Astrocyte of the hippocampus (primary cell): ENCODE results near the gene PSAP.
A peak's percentile ranks its signal among the peaks of the same experiment; 100 is the strongest.

Experiments
- DNase-seq: peaks from one replicate; pipeline ENCODE4 v3.0.0; 2011; ENCODE audit warnings: low read depth, low spot score

Gene PSAP

GRCh38 chr10:71845410-71846405 is 5.3 kb downstream of the PSAP start:
- DNase-seq: no peak

DNA sequence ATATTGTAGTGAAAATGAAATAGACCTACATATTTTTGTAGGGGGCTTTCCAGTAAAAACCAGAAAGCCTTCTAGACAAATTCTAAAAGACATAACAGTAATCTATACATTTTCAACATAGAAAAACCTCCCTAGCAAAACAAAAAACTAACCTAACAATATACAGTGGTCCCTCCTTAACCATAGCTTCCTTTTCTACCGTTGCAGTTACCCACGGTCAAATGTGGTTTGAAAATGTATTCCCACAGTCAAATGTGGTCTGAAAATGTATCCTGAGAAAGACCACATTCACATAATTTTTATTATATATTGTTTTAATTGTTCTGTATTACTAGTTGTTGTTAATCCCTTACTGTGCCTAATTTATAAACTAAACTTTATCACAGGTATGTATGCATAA is 6.4 kb downstream of the PSAP start:
- no peak for DNase-seq

- no peak for DNase-seq
Measured at GRCh38 chr10:71844084-71844483, 7.0 kb downstream of the PSAP start.

DNA sequence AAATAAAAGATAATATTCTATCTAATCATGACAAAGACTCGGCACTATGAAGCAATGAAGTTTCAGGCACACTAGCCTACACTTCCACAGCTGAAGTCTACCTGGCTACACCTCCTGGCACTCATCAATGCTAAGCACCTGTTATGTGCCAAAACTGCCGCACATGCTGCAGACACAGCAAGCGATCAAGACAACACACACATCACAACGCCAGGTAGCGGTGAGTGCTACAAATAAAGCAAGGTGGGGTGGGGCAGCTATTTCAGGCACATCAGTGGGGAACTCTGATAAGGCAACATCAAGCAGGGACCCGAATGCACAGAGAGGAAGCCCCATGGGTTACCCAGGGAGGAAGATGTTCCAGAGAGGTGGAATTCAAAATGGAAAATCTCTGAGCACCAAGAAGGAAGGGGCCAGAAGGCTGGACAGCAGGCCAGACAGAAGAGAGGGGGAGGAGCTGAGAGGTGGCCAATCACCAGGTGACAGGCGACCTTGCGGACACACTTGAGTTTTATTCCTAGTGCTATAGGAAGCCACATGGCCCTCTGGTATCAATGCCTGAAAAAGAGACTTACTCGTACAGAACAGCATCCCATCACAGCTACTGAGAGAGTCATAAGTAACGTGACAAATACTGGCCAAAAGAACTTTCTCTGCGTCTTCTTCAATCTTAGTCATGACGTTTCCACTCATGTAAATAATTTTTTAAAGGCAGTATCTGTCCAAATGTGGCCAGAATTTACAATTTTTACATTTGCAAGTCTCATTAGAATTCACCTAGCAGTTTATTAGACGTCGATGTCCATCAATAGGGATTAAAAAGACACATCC is 8.0 kb downstream of the PSAP start:
- DNase-seq: no peak

DNA sequence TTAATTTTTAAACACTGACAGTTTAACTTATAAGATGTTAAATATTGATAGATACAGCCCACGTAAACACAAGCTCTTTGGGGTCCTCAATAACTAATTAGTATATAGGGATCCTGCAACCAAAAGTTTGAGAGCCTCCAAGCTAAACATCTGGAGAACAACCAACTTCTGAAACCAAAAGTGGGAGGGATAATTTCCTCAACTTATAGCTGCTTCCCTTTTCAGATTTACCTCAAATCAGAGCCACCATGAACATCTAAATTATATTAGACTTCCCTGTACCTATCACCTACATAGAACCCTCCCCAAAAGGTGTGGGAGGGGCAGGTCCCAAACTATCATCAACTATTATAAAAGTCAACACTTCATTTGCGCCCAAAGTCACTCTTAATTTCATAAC is 8.6 kb downstream of the PSAP start:
- DNase-seq: no peak

- no peak for DNase-seq
Measured at GRCh38 chr10:71840958-71841335, 10.1 kb downstream of the PSAP start.

DNA sequence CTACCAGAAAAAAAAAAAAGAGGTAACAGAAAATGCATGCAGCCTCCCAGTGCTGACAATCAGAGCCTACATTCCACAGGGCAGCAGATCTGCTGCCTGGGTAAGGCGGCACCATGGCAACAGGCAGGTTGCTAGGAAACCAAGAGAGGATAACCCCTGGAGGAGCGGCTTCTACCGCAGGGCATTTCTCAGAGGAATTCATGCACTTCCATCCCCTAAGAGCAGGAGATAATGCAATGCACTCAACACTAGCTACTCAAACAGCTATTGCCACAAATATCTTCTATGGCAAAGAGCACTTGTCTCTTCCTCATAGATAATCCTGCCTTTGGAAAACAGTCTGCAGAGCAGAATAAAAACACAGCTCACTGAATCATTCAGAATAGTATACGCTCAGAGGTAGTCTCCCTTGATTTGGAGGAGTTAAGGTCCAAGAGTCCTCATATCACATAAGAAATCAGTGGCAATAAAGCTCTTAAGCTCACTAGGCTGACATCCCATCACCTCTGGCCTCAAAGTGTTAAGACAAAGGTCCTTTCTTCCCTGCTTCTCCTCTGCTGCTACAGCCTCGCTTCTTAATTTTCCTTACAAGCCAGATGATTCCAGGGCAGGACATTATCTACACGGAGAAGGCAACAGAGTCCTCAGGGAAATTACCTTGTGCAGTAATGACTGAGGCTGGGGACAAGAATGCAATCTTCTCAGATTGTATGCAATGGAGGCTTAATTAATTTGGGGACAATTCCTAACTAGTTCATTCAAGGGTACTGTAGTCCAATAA is 10.7 kb downstream of the PSAP start:
- DNase-seq: peak; percentile 98

DNA sequence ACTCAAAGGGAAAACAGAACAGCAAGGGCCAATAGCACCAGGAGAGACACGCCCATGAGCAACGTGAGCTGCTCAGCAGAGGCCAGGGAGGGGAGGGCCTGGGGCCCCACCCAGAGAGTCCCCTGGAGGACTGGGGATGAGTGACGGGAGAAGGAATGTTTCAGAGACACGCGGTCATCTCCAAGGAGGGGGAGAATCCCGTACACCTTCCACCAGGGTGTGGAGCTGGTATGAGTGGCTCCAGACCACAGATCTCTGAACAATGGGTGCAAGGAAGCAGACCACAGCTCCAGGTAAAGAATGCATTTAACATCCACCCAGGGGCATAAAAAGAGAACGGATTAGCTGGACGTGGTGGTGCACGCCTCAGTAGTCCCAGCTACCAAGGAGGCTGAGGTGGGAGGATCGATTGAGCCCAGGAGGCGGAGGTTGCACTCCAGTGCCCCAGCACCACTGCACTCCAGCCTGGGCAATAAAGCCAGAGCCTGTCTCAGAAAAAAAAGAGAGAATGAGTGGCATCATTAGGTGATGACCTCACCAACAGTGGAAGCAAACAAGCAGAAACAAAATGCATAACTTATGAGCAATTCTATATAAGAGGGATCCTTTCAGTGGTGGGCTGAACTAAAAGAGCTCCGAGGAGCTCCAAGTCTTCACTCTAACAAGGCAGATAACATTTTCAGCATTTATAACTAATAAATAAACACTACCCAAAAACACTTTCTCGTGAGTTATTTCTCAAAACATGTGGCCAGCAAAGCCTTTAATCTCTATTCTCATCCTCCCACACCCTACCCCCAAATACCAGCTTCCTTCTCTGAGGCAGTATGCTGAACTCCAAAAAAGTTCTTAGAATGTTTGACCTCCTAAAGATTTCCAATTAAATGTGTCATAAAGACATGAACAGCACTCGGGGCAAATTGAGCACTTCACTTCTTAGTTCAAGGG is 12.5 kb downstream of the PSAP start:
- peak; percentile 44 for DNase-seq

DNA sequence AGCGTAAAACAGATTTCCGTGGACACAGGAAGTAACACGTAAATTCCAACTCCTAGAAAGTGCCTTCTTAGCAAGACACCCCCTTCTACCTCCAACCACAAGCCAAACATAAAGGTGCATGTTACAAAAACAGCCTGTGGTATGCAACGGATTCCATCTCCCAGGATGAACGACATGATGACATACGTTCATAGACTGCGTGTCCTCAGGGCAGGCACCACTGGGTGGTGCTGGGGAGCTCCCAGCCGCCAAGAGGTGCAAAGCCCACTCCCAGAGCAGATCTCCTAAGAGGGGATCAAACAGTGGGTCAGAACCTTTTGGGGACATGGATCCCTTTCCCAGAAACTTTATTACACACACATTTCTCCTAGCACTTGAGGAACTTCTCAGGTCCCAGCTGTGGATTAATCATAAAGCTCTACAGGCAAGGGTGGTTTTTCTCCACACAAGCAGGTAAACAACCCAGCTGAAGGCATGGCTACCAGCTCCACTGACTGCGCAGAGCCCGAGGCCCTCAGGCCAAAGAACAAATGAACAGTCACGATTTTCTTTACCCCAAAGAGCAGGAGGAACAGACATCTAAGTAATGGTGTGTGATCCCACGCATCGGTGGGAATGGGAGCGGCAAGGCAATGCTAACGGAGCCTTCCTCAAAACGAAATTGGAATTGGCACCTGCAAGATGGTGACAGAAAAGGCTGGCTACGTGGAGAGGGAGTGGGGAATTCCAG is 13.8 kb downstream of the PSAP start:
- peak; percentile 45 for DNase-seq

DNA sequence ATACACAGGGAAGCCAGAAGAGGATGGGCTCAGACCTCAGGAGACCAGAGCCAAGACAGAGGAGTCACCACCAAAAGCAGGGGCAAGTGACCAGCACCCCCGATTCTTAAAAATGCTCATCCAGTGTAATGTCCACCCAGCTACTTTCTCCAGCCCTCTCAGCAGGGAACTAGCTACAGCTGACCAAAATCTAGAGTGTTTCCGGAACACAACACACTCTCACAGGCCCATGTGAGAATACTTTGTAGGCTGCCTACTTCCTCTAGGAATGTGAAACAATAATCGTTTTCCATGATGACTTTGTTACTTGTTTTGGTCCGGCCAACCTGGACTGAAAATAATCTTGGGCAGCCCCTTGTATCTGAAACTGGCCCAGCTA is 14.5 kb downstream of the PSAP start:
- peak; percentile 52 for DNase-seq

- peak; percentile 98 for DNase-seq
Measured at GRCh38 chr10:71835671-71836595, 15.1 kb downstream of the PSAP start.

- DNase-seq: no peak
Measured at GRCh38 chr10:71834343-71834674, 16.7 kb downstream of the PSAP start.

GRCh38 chr10:71833451-71834342 is 17.4 kb downstream of the PSAP start:
- no peak for DNase-seq

GRCh38 chr10:71832967-71833366 is 18.1 kb downstream of the PSAP start:
- DNase-seq: no peak

DNA sequence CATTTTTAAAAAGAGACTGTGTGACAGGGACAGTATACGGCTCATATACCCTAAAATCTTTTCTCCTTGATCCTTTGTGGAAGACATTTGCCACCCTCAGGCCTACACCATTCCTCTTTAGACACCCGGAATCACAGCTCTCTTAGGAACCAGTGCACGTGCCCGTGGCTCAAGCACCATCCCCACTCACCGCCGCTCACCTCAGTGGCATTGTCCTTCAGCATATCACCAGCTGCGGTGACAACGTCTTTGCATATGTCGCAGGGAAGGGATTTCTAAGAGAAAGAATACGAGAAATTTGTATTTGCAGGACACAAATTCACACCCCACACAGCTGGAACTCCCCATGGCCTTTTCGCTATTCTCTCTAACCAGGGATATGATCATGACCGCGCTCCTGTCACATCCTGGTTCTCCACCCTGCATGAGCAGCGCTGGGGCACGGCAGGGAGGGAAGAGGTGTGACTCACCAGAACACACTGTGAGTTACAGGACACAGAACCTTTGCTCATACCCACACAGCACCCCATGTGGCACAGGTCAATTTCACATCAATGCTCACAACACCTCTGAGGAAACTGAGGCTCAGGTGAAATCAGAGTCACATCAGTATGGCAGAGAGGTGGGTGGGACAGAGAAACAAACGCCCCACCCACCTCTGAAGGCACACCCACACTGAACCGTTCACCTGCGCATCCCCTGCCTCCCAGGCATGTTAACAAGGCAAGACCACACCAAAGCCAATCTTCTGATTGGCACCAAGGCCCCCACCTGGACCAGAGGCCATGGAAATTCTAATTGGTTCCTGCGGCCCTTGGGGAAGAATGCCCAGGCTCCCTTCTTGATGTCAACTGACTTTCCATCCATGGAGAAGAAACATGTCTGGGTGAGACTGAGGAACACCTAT is 19.2 kb downstream of the PSAP start:
- peak; percentile 46 for DNase-seq

DNA sequence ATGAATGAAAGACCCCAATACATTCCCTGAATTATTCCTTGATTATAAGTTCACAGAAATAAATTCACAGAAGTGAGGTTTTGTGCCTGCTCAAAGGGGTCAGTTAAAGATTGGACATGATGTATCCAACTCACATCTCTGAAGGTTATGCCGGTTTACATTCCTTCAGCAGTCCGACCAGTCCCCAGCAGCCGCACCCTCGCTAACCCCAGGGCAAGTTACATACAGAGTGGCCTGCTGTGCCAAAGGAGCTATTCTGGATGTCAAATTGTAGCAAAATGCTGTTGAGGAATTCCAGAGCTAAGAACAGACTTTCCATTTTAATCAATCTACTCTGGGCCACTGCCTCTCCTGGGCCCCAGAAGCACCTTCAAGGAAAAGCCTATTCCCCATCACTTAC is 20.3 kb downstream of the PSAP start:
- no peak for DNase-seq

DNA sequence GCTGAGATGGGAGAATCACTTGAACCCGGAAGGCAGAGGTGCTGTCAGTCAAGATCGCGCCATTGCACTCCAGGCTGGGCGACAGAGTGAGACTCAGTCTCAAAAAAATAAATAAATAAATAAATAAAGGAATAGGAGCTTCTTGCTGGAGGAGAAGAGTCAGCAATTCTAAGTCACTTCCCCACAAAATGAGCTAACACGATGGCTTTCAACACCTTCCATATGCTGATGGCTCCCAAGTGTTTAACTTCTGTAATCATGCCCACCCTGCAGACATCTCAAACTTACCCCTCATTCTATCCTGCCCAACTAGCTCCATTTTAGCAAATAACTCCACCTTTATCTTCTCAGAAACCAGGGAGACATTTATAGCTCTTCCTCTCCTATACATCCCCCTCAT is 21.2 kb downstream of the PSAP start:
- no peak for DNase-seq
